Stimulated activated CD8-positive, alpha-beta memory T cell treated with anti-CD3 and anti-CD28 coated beads, Interleukin-7, amount 100 ng/mL, for 48 hours (primary cell): ENCODE data around the gene THRB.

Source experiments
- DNase-seq, 2 donors: peaks; one replicate each; pipeline ENCODE4 v3.0.0-alpha.2; 2020; ENCODE audit warnings: low read depth in 1 of 2; ENCODE audit errors: extremely low read depth in 1 of 2

The THRB gene

DNA sequence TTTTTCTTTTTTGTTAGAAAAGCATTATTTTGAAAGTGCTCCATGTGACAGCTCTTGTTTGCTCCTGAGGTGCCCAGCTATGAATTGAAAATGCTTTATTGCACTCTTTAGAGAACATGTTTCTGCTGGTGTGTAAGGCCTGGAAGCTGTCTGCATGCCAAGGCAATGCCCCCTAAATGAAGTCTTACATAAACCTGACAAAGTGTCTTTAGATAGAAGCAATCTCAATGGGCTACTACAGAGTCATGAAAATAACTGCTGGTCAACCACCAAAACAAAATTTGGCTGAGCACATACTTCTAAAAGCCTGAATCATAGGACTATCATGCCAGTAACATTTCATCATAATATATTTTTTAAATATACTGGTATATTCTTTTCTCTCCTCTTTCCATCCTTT lies 178.7 kb downstream of the THRB start:
- DNase-seq: no peak

DNA sequence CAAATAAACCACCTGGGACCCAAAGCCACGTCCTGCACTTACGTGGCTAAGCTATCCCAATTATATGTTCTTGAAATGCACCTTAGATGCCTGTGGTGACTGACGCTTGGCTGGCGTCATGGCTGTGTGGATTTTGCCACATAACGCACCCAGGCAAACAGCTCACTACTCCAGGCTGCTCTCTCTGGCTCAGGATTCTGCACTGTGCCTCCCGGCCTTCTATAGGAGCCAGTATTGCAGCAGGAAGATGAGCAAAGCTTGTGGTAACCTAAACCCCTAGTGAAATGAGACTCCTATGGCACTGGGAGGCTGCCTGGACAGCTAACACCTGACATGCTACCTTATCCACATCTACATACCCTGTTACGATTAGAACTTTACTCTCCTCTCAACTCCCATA lies 179.3 kb downstream of the THRB start:
- no peak for DNase-seq

- DNase-seq: no peak
Observed at GRCh38 chr3:24311881-24312280, 182.8 kb downstream of the THRB start.

- DNase-seq: no peak
Observed at GRCh38 chr3:24310887-24311286, 183.8 kb downstream of the THRB start.

- no peak for DNase-seq
Observed at GRCh38 chr3:24306518-24306917, 188.1 kb downstream of the THRB start.

DNA sequence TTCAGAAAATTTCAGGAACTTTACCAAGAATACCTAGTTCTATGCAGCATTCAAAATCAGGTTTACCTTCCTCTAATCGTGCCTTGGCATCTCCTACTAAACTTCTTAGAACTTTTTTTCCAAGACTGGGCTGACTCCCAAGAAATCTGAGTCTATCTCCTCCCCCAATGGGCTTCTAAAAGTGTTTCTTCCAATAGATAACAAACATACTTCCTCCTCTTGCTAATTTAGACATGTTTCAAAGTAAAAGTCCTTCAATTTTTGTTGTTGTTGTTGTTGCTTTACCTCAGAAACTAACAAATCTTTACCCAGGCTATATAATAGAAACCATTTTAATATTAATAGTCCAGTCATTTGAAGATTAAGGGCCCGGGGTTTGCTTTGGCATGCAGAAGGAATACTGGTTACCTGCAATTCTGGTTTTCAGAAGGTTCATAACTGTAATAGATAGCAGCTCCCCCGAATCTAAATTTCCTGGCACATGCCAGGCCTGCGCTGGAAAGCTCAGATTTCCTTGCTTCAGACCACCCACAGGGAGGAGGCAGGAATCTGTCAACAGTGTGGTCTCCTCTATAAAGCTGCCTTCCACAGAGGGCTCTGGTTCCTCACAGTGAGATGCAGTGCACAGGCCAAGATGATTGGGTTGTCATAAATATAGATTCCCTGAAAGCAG lies 188.7 kb downstream of the THRB start:
- DNase-seq: no peak

DNA sequence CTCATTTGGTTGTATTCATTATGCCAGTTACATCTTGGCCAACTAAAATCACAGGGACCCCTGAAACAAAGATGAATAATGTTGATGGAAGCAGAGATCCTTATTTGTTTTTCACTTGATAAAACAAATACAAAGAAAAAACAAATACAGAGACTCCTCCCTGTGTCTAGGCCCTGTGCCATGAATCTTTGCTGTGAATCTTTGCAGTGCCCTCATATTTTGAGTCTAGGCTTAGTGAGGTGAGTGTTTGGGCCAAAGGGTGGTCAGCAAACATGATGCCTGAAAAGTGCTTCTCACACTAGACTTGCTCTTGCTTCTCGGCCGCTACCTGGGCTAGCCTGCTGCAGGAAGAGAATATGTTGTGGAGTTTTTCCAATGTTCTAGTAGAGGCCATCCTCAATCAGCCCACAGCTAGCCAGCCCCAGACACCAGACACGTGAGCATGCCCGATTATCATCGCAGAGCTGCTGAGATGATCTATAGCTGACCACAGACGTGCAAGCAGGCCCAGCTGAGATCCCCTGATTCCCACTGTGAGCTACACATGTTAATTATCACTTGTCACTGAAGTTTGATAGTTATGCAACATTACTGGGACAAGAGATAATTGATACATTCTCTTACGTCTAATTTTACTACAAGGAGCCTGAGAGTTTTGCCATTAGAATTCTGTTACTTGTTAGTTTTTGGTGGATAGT lies 191.4 kb downstream of the THRB start:
- DNase-seq: no peak

GRCh38 chr3:24302396-24302795 lies 192.3 kb downstream of the THRB start:
- DNase-seq: no peak

DNA sequence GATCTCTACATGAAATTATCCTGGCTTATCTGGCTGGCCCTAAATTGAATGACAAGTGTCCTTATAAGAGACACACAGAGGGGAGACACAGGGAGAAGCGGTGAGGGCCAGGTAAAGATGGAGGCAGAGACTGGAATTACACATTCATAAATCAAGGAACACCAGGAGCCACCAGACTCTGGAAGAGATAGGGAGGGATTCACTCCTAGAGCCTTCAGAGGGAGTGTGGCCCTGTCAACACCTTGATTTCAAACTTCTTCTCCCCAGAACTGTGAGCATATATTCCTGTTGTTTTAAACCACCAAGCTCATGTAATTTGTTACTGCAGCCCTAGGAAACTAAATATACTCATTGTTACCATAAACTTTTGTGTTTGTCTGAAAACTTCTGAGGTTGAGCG lies 193.7 kb downstream of the THRB start:
- DNase-seq: no peak

- no peak for DNase-seq
Observed at GRCh38 chr3:24299806-24300626, 194.6 kb downstream of the THRB start.

DNA sequence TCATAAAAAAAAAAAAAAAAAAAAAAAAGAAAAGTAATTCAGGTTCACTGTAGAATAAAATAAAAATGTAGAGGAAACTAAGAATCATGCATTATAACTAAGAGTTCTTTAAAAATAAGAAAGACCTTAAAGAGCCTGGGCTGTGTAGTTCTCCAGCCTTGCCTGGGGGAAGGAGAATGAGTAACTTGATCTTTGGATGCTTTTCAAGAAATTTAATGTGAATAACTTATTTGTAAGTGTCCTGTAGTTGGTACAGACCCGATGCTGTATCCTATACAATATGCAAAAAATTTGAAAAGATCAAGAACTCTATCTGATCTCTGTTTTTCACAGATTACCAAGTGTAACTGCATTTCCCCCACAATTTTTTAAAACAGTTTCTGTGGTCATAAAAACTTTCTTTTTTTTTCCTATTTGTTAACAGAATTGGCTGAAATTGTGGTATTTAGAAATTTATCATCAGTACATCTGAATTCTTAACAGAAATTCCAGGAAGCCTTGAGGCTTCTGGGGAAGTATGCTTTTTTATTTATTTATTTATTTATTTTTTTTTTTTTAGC lies 195.3 kb downstream of the THRB start:
- DNase-seq: no peak

GRCh38 chr3:24296441-24297205 lies 198.0 kb downstream of the THRB start:
- no peak for DNase-seq

DNA sequence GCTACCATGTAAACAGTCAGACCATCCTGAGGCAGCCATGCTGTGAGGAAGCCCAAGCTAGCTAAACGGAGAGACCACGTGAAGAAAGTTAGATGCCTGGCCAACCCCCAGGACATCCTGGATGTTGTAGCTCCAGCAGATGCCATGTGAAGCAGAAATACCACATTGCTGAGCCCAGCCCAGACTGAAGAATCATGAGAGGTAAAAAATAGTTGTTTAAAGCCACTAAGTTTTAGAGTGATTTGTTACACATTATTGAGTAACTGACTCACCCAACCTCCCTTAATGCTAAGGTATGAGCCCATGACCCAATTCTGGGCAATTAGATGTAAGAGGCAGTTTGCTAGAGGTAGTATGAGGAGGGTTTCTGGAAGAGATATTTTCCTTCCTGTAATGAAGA lies 200.5 kb downstream of the THRB start:
- no peak for DNase-seq

DNA sequence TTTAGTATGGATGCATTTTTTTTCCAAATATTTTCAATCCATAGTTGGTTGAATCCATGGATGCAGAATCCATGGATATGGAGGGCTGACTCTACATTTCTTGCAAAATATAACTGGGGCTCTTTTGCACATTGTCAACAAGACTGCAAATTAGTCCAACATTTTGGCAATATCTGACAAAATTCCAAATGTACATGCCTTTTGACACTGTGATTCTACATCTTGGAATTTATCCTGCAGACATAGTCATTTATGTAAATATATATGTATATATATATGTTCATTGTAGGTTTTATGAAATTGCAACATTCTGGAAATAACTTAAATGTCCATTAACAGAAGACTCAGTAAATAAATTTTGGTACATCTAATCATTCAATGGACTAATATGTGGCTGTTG lies 203.0 kb downstream of the THRB start:
- DNase-seq: no peak

GRCh38 chr3:24290596-24290995 lies 204.1 kb downstream of the THRB start:
- DNase-seq: no peak

DNA sequence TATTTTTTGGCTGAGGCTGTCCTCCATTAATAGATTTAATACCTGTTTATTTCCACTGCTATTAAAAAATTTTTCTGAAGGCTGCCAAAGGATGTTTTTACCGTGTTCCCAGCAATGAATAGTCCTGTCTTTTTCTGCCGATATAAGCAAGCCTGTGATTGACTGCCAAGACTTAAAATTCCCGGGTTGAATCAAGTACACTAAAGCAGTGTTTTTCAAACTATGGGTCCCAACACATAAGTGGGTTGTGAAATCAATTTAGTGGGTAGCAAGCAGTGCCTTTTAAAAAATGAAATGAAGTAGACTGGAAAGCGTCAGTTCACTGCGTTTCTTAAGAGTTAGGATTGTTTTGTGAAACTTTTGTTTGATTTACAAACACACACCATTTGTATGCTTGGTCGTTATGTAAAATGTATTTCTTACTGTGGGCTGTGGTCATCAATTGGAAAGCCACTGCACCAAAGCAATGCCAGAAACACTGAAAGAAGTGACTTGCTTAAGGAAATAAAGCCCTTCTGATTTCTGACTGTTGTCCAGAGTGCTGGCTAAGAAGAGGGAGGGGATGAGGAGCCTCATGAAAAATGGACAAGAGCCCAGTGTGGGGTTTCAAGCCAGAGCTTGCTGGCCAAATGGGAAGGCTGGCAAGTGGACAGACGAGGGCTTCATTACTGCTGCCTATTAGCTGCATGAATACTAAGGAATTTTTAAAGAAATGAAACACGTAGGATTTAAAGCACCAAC lies 206.0 kb downstream of the THRB start:
- no peak for DNase-seq

DNA sequence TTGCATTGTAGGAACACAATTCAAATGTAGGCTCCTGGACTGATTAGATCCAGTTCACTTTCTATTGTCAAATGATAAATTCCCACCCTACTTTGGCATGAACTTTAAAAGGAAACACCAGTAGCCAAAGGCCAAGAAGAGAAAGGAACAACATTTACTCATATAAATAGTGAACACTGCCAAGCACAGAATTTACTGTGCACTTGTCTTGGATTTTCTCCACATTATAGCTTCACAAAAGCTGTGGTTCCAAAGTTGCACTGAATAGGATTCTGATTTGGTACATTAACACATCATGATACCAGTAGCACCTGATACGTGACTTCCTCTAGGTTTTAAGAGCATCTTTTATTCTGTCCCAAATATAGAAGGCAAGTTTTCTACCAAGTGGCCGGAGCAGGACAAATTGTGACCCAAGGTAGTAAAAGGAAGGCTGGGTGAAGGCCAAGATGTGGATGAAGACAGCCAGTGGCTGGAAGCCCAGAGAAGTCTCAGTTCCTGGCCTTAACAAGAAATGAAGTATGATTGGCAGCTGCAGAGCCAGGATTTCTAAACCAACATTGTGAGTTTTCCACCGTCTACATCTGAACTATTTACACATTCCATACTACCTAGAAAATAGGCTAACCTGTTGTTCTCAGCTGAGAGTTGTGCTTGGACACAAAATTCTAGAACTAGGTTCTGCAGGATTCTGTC lies 206.7 kb downstream of the THRB start:
- no peak for DNase-seq

- no peak for DNase-seq
Observed at GRCh38 chr3:24286405-24286804, 208.2 kb downstream of the THRB start.

GRCh38 chr3:24278543-24278942 lies 216.1 kb downstream of the THRB start:
- DNase-seq: no peak

DNA sequence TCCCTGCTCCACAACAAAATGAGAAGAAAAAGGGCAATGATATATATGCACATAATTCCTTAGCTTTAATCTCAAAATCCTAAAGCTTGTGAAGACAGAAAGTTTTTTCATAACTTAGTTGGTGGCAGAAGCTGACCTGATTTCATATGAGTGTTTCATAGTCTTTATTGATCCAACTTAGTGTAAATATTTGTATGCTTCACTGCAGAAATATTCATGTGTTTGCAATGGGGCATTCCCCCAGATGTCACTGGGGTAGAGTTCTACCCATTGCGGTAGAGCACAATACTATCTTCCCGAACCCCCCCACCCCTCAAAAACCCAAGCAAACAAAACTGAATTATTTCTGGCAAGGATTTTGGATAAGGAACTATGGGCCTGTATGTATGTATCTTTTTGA lies 221.2 kb downstream of the THRB start:
- DNase-seq: no peak
